GM10266 (cell line): ENCODE results near the gene RCC2.
"Not testable (repeated sequence)": the region's sequence is repeated elsewhere in the genome, so short reads cannot be mapped to it uniquely, and the experiment has no call there.

Source experiments
- DNase-seq: peaks from one replicate; pipeline ENCODE4 v3.0.0; 2012; ENCODE audit errors: extremely low spot score
- TF ChIP-seq, protein P1 (sequence below): IDR thresholded peaks from 2 replicates; pipeline ENCODE4 v1.5.1; 2012; ENCODE audit warnings: mild to moderate bottlenecking, low read depth; ENCODE audit not compliant: control insufficient read depth, insufficient read depth; ENCODE audit errors: missing control alignments

Gene RCC2

DNA sequence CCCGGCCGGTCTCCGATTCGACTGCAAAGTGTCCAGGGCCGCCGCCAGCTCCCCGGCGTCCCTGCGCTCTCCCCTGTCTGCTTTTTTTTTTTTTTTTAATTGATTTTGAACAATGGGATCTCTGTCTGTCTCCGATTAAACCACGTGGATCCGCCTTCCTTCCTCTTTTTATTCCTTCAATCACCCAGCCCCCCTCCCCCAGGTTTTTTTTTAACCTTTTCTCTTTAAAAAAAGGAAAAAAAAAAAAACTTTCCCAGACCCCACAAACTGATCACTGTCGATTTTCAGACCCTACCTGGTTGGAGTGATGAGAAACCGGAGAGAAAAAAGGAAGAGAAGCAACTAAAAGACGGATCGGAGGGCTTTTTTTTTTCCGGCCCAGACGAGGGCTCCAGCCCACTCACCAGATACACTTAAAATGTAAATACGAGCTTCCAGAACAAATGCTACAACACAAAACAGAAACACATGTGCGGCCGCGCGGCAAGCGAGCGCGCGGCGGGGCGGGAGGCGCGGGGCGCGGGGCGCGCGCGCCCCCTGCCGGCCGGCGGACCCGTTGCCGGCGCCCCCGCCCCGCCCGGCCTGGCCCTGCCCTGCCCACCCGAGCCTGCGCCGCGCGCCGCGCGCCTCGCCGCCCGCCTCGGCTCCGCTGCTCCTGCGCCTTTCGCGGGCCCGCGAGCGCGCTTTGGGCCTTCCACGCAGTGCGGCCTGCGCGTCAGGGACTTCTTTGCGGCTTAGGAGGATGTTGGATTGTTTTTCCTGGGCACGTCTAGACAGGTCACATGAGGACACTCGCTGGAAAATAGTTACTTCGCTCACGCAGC, at the start of gene RCC2:
TSS of gene RCC2 (minus strand) at position 428 of the 824 bp plus-strand sequence. CDS start 1,163 bp downstream, outside the sequence.
- TF ChIP-seq, protein P1, sequence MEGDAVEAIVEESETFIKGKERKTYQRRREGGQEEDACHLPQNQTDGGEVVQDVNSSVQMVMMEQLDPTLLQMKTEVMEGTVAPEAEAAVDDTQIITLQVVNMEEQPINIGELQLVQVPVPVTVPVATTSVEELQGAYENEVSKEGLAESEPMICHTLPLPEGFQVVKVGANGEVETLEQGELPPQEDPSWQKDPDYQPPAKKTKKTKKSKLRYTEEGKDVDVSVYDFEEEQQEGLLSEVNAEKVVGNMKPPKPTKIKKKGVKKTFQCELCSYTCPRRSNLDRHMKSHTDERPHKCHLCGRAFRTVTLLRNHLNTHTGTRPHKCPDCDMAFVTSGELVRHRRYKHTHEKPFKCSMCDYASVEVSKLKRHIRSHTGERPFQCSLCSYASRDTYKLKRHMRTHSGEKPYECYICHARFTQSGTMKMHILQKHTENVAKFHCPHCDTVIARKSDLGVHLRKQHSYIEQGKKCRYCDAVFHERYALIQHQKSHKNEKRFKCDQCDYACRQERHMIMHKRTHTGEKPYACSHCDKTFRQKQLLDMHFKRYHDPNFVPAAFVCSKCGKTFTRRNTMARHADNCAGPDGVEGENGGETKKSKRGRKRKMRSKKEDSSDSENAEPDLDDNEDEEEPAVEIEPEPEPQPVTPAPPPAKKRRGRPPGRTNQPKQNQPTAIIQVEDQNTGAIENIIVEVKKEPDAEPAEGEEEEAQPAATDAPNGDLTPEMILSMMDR = peak; percentile 56

DNA sequence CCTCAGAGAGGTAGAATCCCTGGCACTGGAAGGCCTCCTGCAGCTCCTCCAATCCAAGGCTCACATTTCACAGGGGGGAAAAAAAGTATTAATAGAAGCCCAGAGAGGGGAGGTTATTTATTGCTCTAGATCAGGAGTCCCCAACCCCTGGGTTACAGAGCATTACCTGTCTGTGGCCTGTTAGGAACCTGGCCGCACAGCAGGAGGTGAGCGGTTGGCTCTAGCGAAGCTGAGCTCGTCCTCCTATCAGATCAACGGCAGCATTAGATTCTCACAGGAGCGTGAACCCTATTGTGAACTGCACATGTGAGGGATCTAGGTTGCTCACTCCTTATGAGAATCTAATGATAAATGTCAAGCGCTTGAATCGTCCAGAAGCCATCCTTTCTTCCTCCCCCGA, 46.8 kb upstream of the RCC2 start:
- no peak for DNase-seq
- TF ChIP-seq, protein P1 = no peak

More for the DNA sequence above, at the start of gene RCC2:
- DNase-seq = peak; percentile 95

DNA sequence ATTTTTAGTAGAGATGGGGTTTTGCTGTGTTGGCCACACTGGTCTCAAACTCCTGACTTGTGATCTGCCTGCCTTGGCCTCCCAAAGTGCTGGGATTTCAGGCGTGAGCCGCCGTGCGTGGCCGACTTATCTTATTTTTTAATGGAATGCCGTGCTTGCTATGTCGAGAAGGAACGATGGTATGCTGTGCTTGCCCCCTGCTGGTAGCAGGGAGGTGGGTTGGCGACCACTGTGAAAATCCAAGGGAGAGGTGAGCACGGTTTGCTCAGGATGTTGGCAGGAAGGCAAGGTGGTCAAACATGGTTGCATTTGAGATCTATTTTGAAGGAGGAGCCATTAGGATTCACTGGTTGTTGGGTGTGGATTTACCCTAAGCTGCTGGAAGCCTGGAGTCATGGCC, 45.8 kb upstream of the RCC2 start:
- TF ChIP-seq, protein P1 = peak; percentile 42
- DNase-seq = no peak

DNA sequence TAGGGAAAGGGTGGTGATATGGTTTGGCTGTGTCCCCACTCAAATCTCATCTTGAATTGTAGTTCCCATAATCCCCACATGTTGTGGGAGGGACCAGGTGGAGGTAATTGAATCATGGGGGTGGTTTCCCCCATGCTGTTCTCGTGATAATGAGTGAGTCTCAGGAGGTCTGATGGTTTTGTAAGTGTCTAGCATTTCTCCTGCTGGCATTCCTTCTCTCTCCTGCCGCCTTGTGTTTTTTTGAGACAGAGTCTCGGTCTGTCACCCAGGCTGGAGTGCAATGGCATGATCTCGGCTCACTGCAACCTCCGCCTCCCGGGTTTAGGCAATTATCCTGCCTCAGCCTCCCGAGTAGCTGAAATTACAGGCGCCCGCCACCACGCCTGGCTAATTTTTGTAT, 42.5 kb upstream of the RCC2 start:
- DNase-seq = not testable (repeated sequence)

DNA sequence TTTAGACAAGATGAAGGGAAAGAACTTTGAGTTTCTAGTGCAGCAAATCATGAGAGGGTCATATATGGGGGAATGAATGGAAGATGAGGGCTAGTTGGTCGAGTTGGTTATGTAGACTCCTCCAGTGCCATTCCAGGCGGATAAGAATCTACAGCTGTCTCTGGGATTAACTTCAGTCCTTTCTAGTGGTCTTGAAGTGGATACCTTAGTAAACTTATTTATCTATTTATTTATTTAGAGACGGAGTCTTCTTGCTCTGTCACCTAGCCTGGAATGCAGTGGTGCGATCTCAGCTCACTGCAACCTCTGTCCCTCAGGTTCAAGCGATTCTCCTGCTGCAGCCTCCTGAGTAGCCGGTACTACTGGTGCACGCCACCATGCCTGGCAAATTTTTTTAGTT, 41.4 kb upstream of the RCC2 start:
- no peak for DNase-seq
- TF ChIP-seq, protein P1 = no peak

DNA sequence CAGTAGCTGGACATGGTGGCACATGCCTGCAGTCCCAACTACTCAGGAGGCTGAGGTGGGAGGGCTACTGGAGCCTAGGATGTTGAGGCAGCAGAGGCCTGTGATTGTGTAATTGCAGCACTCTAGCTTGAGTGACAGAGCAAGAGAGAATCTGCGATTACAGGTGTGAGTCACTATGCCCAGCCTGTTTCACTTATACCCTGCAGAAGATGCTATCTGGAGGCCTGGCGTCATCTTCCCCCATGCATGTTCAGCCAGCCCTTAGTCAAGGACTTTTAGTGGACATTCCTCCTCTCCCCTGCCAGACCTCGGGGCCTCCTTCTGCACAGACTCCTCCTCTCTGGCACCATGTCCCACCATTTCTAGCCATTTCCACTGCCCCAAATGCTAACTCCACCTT, 36.3 kb upstream of the RCC2 start:
- no peak for DNase-seq
- TF ChIP-seq, protein P1 = no peak

DNA sequence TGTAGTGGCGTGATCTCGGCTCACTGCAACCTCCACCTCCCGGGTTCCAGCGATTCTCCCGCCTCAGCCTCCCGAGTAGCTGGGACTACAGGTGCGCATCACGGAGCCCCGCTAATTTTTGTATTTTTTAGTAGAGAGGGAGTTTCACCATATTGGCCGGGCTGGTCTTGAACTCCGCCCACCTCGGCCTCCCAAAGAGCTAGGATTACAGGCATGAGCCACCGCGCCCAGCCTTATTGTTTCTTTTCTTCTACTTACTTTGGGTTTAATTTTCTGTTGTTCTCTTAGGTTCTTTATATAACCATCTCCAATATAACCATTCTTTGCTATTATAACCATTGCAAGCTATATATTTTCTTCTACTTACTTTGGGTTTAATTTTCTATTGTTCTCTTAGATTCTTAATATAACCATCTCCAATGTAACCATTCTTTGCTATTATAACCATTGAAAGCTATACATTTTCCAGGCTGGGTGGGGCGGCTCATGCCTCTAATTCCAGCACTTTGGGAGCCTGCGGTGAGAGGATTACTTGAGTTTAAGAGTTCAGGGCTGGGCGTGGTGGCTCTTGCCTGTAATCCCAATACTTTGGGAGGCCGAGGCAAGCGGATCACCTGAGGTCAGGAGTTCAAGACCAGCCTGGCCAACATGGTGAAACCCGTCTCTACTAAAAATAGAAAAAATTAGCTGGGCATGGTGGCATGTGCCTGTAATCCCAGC, 35.5 kb upstream of the RCC2 start:
- DNase-seq = not testable (repeated sequence)

DNA sequence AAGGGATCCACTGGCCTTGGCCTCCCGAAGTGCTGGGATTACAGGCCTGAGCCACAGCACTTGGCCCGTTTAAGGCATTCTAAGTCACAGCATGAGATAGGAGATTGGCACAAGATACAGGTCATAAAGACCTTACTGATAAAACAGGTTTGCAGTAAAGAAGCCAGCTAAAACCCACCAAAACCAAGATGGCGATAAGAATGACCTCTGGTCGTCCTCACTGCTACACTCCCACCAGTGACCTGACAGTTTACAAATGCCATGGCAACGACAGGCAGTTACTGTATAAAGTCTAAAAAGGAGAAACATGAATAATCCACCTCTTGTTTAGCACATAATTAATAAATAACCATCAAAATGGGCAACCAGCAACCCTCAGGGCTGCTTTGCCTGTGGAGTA, 33.3 kb upstream of the RCC2 start:
- TF ChIP-seq, protein P1 = no peak

More for the DNA sequence above, 33.3 kb upstream of the RCC2 start:
- no peak for DNase-seq
